ENCODE measurements around the gene MPL. TPM values are rescaled to one million over a fixed set of nuclear protein-coding genes. Genes with fewer than 3 reads are reported as not detected.

The MPL gene
- total and polyA plus RNA-seq, 4 donors, result 0.03 to 1.0 TPM; not detected in 2

- no peak for DNase-seq (ENCODE audit: low spot score)
- Histone ChIP-seq H3K4me3 (ENCODE audit: low read depth in 1 of 3, low read length in 3 of 3) (no peak overlapping the region), H3K36me3 (ENCODE audit: control insufficient read depth in 4 of 4, insufficient read depth in 3 of 4, low read depth in 1 of 4, low read length in 3 of 4) (no peaks in the 10 kb centered on the region), H3K4me1 (ENCODE audit: control insufficient read depth in 4 of 4, insufficient read depth in 4 of 4, low read length in 3 of 4) (peaks cover 0 to 18% (median 6%) of the 10 kb centered on the region in 4 donors), H3K9ac (ENCODE audit: low read depth in 1 of 2, low read length in 2 of 2) (no peak overlapping the region), H3K27ac (ENCODE audit: low read depth in 1 of 2, low read length in 2 of 2) (no peak overlapping the region), H3K9me3 (ENCODE audit: control insufficient read depth in 4 of 4, low read length in 3 of 4) (no peaks in the 10 kb centered on the region), H3K27me3 (ENCODE audit: control insufficient read depth in 4 of 4, insufficient read depth in 4 of 4, low read length in 3 of 4) (no peaks in the 10 kb centered on the region)
- TF ChIP-seq ZBTB33 (IDR thresholded peaks at IDR 0.05) (no peak), TAF1 (conservative IDR thresholded peaks at IDR 0.05) (no peak), SP1 (IDR thresholded peaks at IDR 0.05) (no peak), EGR1 (IDR thresholded peaks at IDR 0.05; ENCODE audit: low read depth in 2 of 2) (no peak), JUND (IDR thresholded peaks at IDR 0.05) (no peak), FOXA2 (IDR thresholded peaks at IDR 0.05) (no peak), GABPA (IDR thresholded peaks at IDR 0.05 in 1 of 2, conservative IDR thresholded peaks at IDR 0.05 in 1 of 2) (no peak), HNF4G (IDR thresholded peaks at IDR 0.05) (no peak), CTCF (IDR thresholded peaks at IDR 0.05; ENCODE audit: low read depth, low read length, missing input control) (no peak), FOXA1 (IDR thresholded peaks at IDR 0.05) (no peak), NR2F2 (IDR thresholded peaks at IDR 0.05) (no peak), RAD21 (IDR thresholded peaks at IDR 0.05) (no peak), RXRA (IDR thresholded peaks at IDR 0.05) (no peak), HNF4A (conservative IDR thresholded peaks at IDR 0.05) (no peak)
- TF ChIP-seq, protein P1, sequence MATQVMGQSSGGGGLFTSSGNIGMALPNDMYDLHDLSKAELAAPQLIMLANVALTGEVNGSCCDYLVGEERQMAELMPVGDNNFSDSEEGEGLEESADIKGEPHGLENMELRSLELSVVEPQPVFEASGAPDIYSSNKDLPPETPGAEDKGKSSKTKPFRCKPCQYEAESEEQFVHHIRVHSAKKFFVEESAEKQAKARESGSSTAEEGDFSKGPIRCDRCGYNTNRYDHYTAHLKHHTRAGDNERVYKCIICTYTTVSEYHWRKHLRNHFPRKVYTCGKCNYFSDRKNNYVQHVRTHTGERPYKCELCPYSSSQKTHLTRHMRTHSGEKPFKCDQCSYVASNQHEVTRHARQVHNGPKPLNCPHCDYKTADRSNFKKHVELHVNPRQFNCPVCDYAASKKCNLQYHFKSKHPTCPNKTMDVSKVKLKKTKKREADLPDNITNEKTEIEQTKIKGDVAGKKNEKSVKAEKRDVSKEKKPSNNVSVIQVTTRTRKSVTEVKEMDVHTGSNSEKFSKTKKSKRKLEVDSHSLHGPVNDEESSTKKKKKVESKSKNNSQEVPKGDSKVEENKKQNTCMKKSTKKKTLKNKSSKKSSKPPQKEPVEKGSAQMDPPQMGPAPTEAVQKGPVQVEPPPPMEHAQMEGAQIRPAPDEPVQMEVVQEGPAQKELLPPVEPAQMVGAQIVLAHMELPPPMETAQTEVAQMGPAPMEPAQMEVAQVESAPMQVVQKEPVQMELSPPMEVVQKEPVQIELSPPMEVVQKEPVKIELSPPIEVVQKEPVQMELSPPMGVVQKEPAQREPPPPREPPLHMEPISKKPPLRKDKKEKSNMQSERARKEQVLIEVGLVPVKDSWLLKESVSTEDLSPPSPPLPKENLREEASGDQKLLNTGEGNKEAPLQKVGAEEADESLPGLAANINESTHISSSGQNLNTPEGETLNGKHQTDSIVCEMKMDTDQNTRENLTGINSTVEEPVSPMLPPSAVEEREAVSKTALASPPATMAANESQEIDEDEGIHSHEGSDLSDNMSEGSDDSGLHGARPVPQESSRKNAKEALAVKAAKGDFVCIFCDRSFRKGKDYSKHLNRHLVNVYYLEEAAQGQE (IDR thresholded peaks at IDR 0.05), result no peak
- TF ChIP-seq, protein P2, sequence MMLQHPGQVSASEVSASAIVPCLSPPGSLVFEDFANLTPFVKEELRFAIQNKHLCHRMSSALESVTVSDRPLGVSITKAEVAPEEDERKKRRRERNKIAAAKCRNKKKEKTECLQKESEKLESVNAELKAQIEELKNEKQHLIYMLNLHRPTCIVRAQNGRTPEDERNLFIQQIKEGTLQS (IDR thresholded peaks at IDR 0.05), result no peak
- WGBS, result 89% methylated on average over 2 of the region's 2 CpGs
Measured at GRCh38 chr1:43293176-43293575, 44.4 kb upstream of the MPL start.
